ENCODE results near the gene BCL11A. TPM values are rescaled to one million over a fixed set of nuclear protein-coding genes. Genes with fewer than 3 reads are reported as not detected.

BCL11A gene
- total RNA-seq, 1 experiment from 2014 or later = 0.33 TPM

DNA sequence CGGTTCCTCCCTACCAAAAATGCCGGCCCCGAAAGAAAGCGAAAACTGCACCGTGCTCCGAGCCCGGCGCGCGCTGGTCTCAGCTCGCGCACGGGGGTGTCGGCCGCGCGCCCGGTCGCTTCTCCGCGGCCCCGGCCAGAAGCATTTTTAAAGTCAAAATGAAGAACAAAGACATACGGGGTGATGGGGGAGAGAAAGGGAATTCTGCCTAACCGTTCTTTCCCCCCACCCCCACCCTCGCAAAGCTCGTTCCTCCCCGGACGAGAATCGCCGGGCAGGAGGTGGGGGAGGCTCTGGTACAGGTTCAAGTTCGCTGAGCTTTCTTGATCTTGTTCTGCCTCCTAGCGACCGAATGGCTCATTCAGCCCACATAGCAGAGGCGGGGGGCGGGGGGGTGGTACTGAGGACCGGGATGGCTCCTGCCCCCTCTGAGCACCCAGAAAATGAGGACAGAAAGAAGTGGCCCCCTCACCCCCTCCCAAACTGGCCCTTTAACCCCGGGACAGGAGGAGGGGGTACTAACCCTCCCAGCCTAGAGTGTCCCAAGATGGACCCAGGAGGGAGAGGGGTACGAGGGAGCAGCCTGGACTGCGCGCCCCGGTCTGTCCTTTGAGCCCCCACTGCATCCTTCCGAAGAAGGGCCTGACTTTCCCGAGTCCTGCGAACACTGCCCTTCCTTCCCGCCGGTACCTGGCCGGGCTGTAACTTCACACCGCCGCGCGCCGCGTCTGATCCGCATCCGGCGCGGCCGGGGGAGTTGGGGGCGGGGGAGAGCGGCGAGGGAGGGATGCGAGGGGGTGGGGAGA lies 3.1 kb downstream of the BCL11A start:
- DNase-seq (ENCODE audit: low read depth, low spot score) = no peak
- Histone ChIP-seq H3K27me3 (ENCODE audit: control insufficient read depth, insufficient read depth, low read length) (peaks cover 37% of the 10 kb centered on the region), H3K36me3 (ENCODE audit: control insufficient read depth, insufficient read depth, low read length) (no peaks in the 10 kb centered on the region; the same call in 1 of the 2 replicates), H3K4me1 (ENCODE audit: control insufficient read depth, insufficient read depth, low read length) (peaks cover 11% of the 10 kb centered on the region), H3K4me3 (ENCODE audit: low read depth in 2 of 2, low read length in 2 of 2) (peak overlapping the region; percentile 56 to 68), H3K27ac (ENCODE audit: low read length) (no peak overlapping the region), H3K9me3 (ENCODE audit: control insufficient read depth, insufficient read depth, low read depth, low read length) (no peaks in the 10 kb centered on the region)
- ChIA-PET CTCF (interaction anchor here (0.6 to 1.0 kb wide), 11 partner anchors 16 to 1786 kb away, joined by 3 to 6 read pairs (median 4); no protein-coding TSS in a partner anchor), POLR2A (interaction anchor here (0.6 kb wide), 2 partner anchors 51 to 110 kb away, joined by 3 read pairs; no protein-coding TSS in a partner anchor)
- no peak for TF ChIP-seq REST (IDR thresholded peaks at IDR 0.05; ENCODE audit: insufficient read depth in 1 of 2, low read depth in 2 of 2, low read length in 1 of 2)
- TF ChIP-seq, protein P1, sequence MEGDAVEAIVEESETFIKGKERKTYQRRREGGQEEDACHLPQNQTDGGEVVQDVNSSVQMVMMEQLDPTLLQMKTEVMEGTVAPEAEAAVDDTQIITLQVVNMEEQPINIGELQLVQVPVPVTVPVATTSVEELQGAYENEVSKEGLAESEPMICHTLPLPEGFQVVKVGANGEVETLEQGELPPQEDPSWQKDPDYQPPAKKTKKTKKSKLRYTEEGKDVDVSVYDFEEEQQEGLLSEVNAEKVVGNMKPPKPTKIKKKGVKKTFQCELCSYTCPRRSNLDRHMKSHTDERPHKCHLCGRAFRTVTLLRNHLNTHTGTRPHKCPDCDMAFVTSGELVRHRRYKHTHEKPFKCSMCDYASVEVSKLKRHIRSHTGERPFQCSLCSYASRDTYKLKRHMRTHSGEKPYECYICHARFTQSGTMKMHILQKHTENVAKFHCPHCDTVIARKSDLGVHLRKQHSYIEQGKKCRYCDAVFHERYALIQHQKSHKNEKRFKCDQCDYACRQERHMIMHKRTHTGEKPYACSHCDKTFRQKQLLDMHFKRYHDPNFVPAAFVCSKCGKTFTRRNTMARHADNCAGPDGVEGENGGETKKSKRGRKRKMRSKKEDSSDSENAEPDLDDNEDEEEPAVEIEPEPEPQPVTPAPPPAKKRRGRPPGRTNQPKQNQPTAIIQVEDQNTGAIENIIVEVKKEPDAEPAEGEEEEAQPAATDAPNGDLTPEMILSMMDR (IDR thresholded peaks at IDR 0.05) = peak; percentile 88
- in situ Hi-C loops (cut with HindIII; ENCODE audit: low pct_unique_long_range_greater_than_20kb, low sequenced_read_pairs) (no loop called here), intact Hi-C loops (cut with micrococcal nuclease; ENCODE audit: unreplicated experiment) (loop anchor here (10.0 kb wide), 1 partner anchor 1256 kb away; no protein-coding TSS in a partner anchor)
- ATAC-seq = peak; percentile 71
- BruUV-seq (replicated peaks) = no TSS peak

GRCh38 chr2:60549928-60550177 lies 3.6 kb downstream of the BCL11A start:
- no TSS peak for BruUV-seq (replicated peaks)
- H3K4me1 ChIP-seq (ENCODE audit: control insufficient read depth, insufficient read depth, low read length) = peaks cover 11% of the 10 kb centered on the region
- no peaks in the 10 kb centered on the region; the same call in 1 of the 2 replicates for H3K36me3 ChIP-seq (ENCODE audit: control insufficient read depth, insufficient read depth, low read length)
- in situ Hi-C loops (cut with HindIII; ENCODE audit: low pct_unique_long_range_greater_than_20kb, low sequenced_read_pairs) (no loop called here), intact Hi-C loops (cut with micrococcal nuclease; ENCODE audit: unreplicated experiment) (loop anchor here (10.0 kb wide), 1 partner anchor 1255 kb away; no protein-coding TSS in a partner anchor)
- no peak for ATAC-seq
- ChIA-PET POLR2A (interaction anchor here (0.6 kb wide), 1 partner anchor 50 kb away, joined by 3 read pairs; no protein-coding TSS in a partner anchor), CTCF (interaction anchor here (0.6 to 1.0 kb wide), 10 partner anchors 17 to 1770 kb away, joined by 3 to 6 read pairs (median 4); no protein-coding TSS in a partner anchor)
- DNase-seq (ENCODE audit: low read depth, low spot score) = no peak
- peak overlapping the region; percentile 56 to 68 for H3K4me3 ChIP-seq (ENCODE audit: low read depth in 2 of 2, low read length in 2 of 2)
- H3K27ac ChIP-seq (ENCODE audit: low read length) = no peak overlapping the region
- no peaks in the 10 kb centered on the region for H3K9me3 ChIP-seq (ENCODE audit: control insufficient read depth, insufficient read depth, low read depth, low read length)
- TF ChIP-seq REST (IDR thresholded peaks at IDR 0.05; ENCODE audit: insufficient read depth in 1 of 2, low read depth in 2 of 2, low read length in 1 of 2) = no peak
- TF ChIP-seq, protein P1 (IDR thresholded peaks at IDR 0.05) = no peak
- H3K27me3 ChIP-seq (ENCODE audit: control insufficient read depth, insufficient read depth, low read length) = peaks cover 38% of the 10 kb centered on the region
